ENCODE results near the gene UPF3B.
"Not testable (repeated sequence)": the region's sequence is repeated elsewhere in the genome, so short reads cannot be mapped to it uniquely, and the experiment has no call there.

Gene UPF3B

DNA sequence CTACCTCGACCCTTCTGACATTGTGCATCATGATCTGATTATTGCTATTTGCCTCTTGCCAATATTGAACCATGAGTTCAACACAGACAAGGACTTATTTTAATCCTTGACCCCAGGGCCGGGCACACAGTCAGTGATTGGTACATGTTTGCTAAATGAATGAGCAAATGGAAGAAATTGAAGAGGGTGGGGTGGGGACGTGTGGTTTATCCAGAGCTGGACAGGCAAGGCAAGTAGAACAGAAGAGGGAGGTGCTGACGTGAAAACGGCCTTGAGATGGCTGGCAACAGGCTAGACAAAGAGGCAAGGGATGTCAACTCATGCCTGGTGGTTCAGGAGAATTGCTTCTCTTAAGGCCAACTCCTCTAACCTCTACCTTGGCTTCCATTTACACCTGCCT is 28.5 kb downstream of the UPF3B start:
- not testable (repeated sequence) for DNase-seq (ENCODE audit: low spot score)

DNA sequence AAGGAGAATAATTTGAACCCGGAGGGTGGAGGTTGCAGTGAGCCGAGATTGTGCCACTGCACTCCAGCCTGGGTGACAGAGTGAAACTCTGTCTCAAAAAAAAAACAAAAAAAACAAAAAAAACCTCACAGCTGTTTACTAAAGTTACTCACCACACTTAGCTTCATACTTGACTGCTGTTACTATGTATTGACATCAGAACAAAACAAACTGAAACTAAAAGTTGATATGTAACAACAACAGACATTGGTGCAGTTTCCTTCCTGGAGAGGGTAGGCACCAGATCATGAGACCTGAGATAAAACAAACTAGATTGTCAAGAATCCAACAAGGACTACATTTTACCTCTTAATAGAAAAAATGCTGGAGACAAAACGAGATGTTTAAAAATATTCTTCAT is 31.1 kb downstream of the UPF3B start:
- not testable (repeated sequence) for DNase-seq (ENCODE audit: low spot score)

DNA sequence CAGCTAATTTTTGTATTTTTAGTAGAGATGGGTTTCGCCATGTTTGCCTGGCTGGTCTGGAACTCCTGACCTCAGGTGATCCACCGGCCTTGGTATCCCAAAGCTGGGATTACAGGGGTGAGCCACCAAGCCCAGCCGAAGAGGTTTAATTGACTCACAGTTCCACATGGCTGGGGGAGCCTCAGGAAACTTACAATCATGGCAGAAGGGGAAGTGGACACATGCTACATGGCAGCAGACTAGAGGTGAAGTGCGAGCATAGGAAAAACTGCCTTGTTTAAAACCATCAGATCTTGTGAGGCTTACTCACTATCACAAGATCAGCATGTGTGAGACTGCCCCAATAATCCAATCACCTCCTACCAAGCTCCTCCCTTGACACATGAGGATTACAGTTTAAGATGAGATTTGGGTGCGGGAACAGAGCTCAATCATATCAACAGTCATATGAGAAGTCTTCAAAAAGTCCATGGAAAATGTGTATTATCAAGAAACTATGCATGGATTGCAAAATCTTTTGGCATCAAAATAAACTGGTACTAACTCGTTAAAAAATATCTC is 35.6 kb downstream of the UPF3B start:
- DNase-seq (ENCODE audit: low spot score), result no peak

DNA sequence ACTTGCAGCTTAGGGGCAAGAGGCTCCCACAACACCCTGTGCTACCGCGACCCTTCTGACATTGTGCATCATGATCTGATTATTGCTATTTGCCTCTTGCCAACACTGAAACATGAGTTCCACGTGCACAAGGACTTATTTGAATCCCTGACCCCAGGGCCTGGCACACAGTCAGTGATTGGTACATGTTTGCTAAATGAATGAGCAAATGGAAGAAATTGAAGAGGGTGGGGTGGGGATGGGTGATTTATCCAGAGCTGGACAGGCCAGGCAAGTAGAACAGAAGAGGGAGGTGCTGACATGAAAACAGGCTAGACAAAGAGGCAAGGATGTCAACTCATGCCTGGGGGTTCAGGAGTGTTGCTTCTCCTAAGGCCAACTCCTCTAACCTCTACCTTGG is 36.5 kb downstream of the UPF3B start:
- no peak for DNase-seq (ENCODE audit: low spot score)

DNA sequence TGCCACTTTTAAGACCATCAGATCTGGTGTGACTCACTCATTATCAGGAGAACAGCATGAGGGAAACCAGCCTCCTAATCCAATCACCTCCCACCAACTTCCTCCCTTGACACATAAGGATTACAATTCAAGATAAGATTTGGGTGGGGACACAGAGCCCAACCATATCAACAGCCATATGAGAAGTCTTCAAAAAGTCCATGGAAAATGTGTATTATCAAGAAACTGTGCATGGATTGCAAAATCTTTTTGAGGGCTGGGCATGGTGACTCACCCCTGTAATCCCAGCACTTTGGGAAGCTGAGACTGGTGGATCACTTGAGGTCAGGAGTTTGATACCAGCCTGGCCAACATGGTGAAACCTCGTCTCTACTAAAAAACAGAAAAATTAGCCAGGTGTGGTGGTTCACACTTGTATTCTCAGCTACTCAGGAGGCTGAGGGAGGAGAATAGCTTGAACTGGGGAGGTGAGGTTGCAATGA is 43.5 kb downstream of the UPF3B start:
- DNase-seq (ENCODE audit: low spot score), result no peak

DNA sequence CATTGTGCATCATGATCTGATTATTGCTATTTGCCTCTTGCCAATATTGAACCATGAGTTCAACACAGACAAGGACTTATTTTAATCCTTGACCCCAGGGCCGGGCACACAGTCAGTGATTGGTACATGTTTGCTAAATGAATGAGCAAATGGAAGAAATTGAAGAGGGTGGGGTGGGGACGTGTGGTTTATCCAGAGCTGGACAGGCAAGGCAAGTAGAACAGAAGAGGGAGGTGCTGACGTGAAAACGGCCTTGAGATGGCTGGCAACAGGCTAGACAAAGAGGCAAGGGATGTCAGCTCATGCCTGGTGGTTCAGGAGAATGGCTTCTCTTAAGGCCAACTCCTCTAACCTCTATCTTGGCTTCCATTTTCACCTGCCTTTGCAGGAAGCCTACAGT is 44.3 kb downstream of the UPF3B start:
- DNase-seq (ENCODE audit: low spot score), result not testable (repeated sequence)

DNA sequence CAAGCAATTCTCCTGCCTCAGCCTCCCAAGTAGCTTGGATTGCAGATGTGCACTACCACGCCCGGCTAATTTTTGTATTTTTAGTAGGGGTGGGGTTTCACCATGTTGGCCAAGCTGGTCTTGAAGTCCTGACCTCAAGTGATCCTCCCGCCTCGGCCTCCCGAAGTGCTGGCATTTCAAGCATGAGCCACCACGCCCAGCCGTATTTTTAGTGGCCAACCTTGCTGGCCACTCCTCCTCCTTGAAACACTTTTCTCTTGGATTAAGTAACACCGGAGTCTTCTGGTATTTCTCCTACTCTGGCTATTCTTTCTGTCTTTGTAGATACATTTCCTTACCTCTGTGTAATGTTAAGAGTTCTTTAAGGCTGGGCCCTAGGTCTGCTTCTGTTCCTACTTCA is 50.2 kb downstream of the UPF3B start:
- DNase-seq (ENCODE audit: low spot score), result no peak

DNA sequence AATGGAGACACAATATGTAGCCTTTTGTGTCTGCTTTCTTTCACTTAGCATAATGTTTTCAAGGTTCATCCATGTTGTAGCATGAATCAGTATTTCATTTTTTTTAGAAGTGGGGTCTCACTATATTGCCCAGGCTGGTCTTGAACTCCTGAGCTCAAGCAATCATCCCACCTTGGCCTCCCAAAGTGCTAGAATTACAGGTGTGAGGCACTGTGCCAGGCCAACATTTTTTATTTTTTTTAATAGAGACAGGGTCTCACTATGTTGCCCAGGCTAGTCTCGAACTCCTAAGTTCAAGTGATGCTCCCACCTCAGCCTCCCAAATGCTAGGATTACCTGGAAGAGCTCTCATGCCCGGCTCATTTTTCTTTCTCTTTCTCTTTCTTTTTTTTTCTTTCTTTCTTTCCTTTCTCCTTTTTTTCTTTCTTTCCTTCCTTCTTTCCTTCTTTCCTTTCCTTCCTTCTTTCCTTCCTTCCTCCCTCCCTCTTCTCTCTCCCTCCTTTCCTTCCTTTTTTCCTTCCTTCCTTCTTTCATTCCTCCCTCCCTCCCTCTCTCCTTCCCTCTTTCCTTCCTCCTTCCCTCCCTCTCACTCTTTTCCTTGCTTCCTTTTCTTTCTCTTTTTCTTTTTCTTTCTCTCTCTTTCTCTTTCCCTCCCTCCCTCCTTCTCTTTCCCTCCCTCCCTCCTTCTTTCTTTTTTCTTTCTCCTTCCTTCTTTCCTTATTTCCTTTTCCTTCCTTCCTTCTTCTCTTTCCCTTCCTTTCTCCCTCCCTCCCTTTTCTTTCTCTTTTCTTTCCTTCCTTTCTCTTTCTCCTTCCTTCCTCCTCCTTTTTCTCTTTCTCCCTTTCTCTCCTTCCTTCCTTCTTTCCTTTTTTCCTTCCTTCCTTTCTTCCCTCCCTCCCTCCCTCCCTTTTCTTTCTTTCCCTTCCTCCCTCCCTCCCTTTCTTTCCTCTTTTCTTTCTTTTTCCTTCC is 51.2 kb downstream of the UPF3B start:
- no peak for DNase-seq (ENCODE audit: low spot score)

DNA sequence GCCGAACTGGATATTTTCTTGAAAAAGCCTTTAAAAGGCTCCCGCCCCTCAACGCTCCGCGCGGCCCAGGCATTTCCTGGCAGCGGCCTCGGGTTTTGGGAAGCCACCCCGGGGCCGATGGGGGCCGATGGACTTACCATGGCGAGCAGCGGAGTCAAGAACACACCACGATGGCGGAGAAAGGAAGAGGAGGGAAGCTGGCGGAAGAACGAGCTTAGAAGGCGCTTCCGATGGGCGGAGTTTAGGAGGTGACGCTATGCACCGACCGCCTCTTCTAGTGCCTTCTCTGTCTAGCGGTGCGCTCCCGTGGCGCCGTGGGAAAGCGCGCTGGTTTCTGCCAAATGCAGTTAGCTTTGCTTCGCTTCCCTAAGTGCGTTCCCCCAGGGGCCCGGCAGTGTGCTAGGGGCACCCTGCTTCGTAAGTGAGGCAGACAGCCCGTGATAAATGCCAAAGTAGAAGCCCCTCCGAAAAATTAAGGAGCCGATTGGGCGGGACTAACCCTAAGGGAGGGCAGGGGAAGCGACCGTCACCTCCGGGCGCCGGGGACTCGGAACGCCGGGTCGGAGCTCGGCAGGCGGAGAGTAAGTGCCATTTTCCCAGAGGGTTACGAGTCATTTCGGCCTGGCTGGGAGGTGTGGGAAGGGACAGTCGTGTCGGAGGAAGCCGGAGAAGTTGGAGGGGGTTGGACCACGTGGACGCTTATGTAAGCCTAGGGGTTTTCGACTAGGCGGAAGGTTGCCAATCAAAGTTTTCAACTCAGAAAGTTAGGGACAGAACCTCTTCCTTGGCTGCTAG is 61.1 kb downstream of the UPF3B start, which contains the start of gene RPL39:
Gene RPL39 (minus strand): TSS at position 194 of the 795 bp plus-strand sequence. CDS start 54 bp downstream, at position 140.
- peak; percentile 92 for DNase-seq (ENCODE audit: low spot score)

DNA sequence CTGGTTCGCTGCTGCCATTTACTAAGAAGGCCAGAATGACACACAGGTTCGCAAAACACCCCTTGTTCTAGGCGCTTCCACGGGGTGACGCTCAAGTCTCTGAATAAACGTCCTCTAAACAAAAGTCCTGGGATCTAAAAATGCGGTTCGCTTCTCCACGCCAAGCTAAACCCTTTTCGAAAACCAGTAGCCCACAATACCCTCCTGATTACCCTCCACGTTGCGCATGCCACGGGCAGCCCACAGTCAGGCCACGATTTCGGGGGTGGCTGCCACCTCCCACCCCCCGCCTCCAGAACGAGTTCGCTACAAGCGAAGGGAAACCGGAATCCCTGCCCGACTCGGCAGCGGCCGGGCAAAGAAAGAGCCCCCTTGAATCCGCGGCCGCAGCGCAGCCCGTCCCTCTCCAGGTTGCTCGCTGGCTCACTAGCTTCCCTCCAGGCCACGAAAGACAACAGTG is 61.8 kb downstream of the UPF3B start:
- peak; percentile 33 for DNase-seq (ENCODE audit: low spot score)

DNA sequence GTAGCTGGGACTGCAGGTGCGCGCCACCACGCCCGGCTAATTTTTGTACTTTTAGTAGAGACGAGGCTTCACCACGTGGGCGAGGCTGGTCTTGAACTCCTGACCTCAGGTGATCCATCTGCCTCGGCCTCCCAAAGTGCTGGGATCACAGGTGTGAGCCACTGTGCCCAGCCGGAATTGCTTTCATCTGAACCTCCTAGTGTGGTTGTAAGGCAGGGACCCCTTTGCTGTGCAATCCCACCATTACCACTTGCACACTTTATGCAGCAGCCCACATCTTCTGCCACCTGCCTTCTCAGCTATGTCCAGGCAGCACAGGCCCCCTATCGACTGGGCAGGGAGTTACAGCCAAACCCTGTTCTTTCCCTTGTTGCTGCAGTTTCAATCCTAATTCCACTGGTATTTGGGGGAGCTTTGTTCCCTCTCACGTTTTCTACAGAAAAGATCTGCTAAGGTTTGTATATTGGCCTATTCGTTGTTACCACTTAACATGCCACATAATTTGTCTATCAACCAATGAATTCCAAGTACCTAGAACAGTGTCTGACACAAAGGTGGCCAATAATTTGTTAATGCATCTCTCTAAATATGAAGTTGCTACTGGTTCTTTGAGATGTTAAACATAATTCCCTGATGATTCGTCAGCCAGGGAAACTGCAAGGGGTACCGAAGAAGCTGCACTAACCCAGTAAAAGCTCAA is 67.9 kb downstream of the UPF3B start:
- peak; percentile 29 for DNase-seq (ENCODE audit: low spot score)

Measured in cerebellar cortex (tissue), 1 donor.